GM21447 (cell line): ENCODE results near the gene FNDC3A.

Experiments
- ATAC-seq: cut with Tn5 transposase; IDR thresholded peaks from one replicate; pipeline ENCODE4 v1.9.1; 2021; ENCODE audit not compliant: unreplicated experiment

The FNDC3A gene

GRCh38 chr13:49247643-49248621 lies 272.2 kb downstream of the FNDC3A start, which contains the start of gene CDADC1:
Gene CDADC1, plus strand, starts transcription at chr13:49247925. Its CDS starts 113 bp downstream, at chr13:49248038.
- peak; percentile 92 for ATAC-seq

DNA sequence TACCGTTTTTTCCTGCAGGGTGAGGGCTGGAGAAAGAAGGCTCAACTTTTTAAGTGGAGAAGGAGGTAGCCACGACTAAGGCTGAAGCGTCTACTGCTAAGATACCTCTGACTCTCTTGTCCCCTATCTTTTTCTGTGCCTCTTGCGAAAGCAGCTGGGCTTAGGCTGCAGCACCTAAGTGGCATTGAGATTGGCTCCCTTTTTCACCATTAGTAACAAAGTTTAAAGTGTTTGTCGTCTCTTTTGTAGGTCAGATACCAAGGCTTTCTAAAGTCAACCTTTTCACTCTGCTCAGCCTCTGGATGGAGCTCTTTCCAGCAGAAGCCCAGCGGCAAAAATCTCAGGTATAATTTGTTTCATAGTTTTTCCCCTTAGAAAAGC lies 272.9 kb downstream of the FNDC3A start:
- no peak for ATAC-seq

GRCh38 chr13:49251326-49251725 lies 275.6 kb downstream of the FNDC3A start:
- ATAC-seq = no peak

DNA sequence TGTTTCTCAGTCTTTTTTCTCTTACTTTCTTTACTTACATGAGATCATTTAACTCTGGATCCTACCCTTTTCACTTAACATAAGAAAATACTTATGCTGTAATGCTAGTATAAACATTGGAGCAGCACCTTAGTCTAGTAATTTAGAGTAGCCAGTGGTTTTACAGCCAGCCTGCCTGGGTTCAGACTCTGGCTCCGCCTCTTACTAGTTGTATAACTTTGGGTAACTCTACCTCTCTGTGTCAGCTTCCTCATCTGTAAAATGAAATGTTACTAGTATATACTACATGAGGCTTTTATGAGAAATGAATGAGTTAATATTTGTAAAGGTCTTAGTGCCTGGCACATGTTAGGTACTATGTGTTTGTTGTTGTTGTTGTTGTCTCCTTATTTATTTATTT lies 277.6 kb downstream of the FNDC3A start:
- no peak for ATAC-seq

DNA sequence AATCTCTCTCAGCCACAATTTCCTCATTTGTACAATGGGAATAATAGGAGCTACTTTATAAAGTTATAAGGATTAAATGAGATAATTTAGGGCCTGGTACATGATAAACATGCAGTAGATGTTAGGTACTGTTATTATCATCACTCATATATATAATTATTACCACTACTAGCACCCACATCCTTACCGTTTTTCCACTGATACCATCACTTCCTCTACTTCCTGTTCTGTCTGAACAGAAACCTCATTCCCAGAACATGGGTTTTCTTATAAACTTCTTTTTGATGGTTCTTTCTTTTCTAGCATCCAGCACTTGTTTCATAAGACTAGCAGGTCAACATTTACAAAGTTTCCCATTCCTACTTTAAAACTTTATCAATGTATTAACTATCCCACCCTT lies 278.3 kb downstream of the FNDC3A start:
- ATAC-seq = no peak

DNA sequence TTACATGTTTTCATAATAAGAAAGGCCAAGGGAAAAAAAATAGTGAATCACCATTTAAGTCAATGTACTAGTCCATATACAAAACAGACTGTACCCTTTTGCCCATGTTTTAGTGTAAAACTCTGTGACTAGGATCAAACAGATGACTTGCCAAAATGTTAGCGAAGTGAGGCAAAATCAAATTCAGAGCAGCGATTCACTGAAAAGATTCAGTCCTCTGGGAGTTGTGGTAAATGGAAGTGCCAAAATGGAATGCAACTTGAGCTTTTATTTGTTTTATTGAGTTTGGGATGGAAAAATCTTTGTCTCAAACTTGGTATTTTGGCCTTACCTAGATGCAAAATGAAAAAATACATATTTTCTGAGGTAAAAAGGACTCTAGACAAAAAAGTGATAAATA lies 281.1 kb downstream of the FNDC3A start:
- no peak for ATAC-seq

DNA sequence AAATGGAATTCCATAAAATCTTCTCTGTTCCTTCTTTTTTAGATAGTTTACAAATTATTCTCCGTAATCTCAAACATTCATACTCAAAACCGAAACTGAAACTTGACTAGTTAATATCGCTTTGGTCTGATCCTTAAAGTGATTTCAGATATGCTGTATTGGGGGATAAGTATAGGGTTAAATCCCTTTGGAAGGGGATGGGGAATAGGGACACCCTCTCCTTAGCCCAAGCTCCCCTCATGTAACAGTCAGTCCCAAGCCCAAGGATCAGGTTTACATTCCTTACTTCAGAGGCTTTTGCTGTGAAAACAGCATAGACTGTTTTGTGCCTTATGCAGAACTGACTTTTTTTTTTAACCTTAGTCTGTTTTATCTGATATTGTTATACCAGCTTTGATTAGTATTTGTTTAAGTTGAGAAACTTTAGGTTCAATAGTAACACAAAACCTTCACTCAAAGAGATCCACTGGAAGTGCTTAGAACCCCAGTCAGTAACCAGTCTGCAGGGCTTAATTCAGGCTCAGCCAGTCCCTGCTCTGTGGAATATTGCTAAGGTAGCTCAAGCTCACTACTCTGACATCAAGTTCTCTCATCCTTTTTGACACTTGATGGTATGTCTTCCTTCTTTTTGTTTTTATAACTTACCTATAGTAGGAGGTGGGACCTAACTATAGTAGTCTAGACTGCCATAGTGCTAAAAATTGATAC lies 282.5 kb downstream of the FNDC3A start:
- ATAC-seq = no peak
